Breast epithelium (tissue), 3 donors: Measurements from ENCODE around the gene CXCR4.

Experiments used
- CTCF ChIP-seq, 3 donors: fragments of 450-650 bp; IDR thresholded peaks; one replicate each; pipeline ENCODE4 v1.5.1; 2016 to 2017; ENCODE audit warnings: antibody characterized with exemption in 3 of 3, mild to moderate bottlenecking in 3 of 3, moderate library complexity in 3 of 3
- POLR2AphosphoS5 ChIP-seq, 3 donors: sonication (generic); formaldehyde crosslinking; IDR thresholded peaks; one replicate each; pipeline ENCODE4 v1.6.1; 2017; ENCODE audit warnings: antibody characterized with exemption in 3 of 3

DNA sequence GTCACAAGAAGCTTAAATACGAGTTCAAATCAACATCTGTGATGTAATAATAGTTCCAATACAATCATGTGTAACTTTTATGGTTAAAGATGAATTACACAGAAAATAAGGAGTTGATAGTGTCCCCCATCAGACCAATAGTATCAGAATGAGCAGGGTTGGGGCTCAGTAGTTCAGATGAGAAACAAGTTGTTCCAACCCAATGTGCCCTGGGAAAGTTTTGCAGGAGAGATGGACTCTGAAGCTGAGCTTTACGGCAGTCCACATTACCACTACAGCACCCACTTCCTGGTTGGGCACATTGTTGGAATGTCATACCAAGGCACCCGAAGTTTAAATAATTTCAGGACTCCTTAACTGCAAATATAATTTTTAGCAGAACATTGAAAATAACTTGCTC, 12.1 kb upstream of the CXCR4 start:
- TF ChIP-seq CTCF (IDR thresholded peaks at IDR 0.05) (no peak), POLR2AphosphoS5 (IDR thresholded peaks at IDR 0.05) (no peak)
